ENCODE results near the gene SPATC1L. TPM values are rescaled to one million over a fixed set of nuclear protein-coding genes. Genes with fewer than 3 reads are reported as not detected.
A peak's percentile ranks its signal among the peaks of the same experiment; 100 is the strongest.

The SPATC1L gene
- total RNA-seq, 1 donor from 2014 or later, result 25.3 TPM

GRCh38 chr21:46130831-46131587 lies 53.2 kb downstream of the SPATC1L start:
- Mint-ChIP-seq H3K4me3 (ENCODE audit: unreplicated experiment) (no peak overlapping the region), H3K27me3 (ENCODE audit: unreplicated experiment) (peaks cover 7% of the 10 kb centered on the region), H3K27ac (ENCODE audit: unreplicated experiment) (no peak overlapping the region), H3K36me3 (ENCODE audit: low read depth, unreplicated experiment) (peaks cover 11% of the 10 kb centered on the region), H3K4me1 (ENCODE audit: unreplicated experiment) (no peaks in the 10 kb centered on the region), H3K9me3 (ENCODE audit: unreplicated experiment) (no peaks in the 10 kb centered on the region)
- no peak for TF ChIP-seq CTCF (IDR thresholded peaks at IDR 0.05; ENCODE audit: unreplicated experiment)
- no peak for DNase-seq (ENCODE audit: low spot score)

- Mint-ChIP-seq H3K9me3 (ENCODE audit: unreplicated experiment) (no peaks in the 10 kb centered on the region), H3K36me3 (ENCODE audit: low read depth, unreplicated experiment) (peaks cover 11% of the 10 kb centered on the region), H3K27me3 (ENCODE audit: unreplicated experiment) (peaks cover 5% of the 10 kb centered on the region), H3K4me3 (ENCODE audit: unreplicated experiment) (no peak overlapping the region), H3K4me1 (ENCODE audit: unreplicated experiment) (no peaks in the 10 kb centered on the region), H3K27ac (ENCODE audit: unreplicated experiment) (no peak overlapping the region)
- DNase-seq (ENCODE audit: low spot score), result no peak
- no peak for TF ChIP-seq CTCF (IDR thresholded peaks at IDR 0.05; ENCODE audit: unreplicated experiment)
Measured at GRCh38 chr21:46129846-46130651, 54.2 kb downstream of the SPATC1L start.

GRCh38 chr21:46128933-46129571 lies 55.2 kb downstream of the SPATC1L start:
- Mint-ChIP-seq H3K27me3 (ENCODE audit: unreplicated experiment) (peaks cover 5% of the 10 kb centered on the region), H3K4me3 (ENCODE audit: unreplicated experiment) (no peak overlapping the region), H3K4me1 (ENCODE audit: unreplicated experiment) (no peaks in the 10 kb centered on the region), H3K27ac (ENCODE audit: unreplicated experiment) (no peak overlapping the region), H3K9me3 (ENCODE audit: unreplicated experiment) (no peaks in the 10 kb centered on the region), H3K36me3 (ENCODE audit: low read depth, unreplicated experiment) (peaks cover 13% of the 10 kb centered on the region)
- no peak for TF ChIP-seq CTCF (IDR thresholded peaks at IDR 0.05; ENCODE audit: unreplicated experiment)
- no peak for DNase-seq (ENCODE audit: low spot score)

GRCh38 chr21:46128106-46128932 lies 55.9 kb downstream of the SPATC1L start:
- Mint-ChIP-seq H3K4me1 (ENCODE audit: unreplicated experiment) (no peaks in the 10 kb centered on the region), H3K27ac (ENCODE audit: unreplicated experiment) (no peak overlapping the region), H3K36me3 (ENCODE audit: low read depth, unreplicated experiment) (peaks cover 20% of the 10 kb centered on the region), H3K27me3 (ENCODE audit: unreplicated experiment) (peaks cover 11% of the 10 kb centered on the region), H3K4me3 (ENCODE audit: unreplicated experiment) (peak overlapping the region; percentile 59), H3K9me3 (ENCODE audit: unreplicated experiment) (no peaks in the 10 kb centered on the region)
- no peak for TF ChIP-seq CTCF (IDR thresholded peaks at IDR 0.05; ENCODE audit: unreplicated experiment)
- no peak for DNase-seq (ENCODE audit: low spot score)
